GM10266 (cell line): ENCODE results near the gene SOAT2.

ENCODE experiments used
- DNase-seq: peaks from one replicate; pipeline ENCODE4 v3.0.0; 2012; ENCODE audit errors: extremely low spot score
- CTCF ChIP-seq: IDR thresholded peaks from 2 replicates; pipeline ENCODE4 v1.5.1; 2012; ENCODE audit warnings: mild to moderate bottlenecking, low read depth; ENCODE audit not compliant: control insufficient read depth, insufficient read depth; ENCODE audit errors: missing control alignments

Gene SOAT2

GRCh38 chr12:53124352-53124723 is 21.1 kb downstream of the SOAT2 start:
- no peak for TF ChIP-seq CTCF
- no peak for DNase-seq

- no peak for TF ChIP-seq CTCF
- no peak for DNase-seq
Measured at GRCh38 chr12:53127169-53127568, 23.9 kb downstream of the SOAT2 start.

DNA sequence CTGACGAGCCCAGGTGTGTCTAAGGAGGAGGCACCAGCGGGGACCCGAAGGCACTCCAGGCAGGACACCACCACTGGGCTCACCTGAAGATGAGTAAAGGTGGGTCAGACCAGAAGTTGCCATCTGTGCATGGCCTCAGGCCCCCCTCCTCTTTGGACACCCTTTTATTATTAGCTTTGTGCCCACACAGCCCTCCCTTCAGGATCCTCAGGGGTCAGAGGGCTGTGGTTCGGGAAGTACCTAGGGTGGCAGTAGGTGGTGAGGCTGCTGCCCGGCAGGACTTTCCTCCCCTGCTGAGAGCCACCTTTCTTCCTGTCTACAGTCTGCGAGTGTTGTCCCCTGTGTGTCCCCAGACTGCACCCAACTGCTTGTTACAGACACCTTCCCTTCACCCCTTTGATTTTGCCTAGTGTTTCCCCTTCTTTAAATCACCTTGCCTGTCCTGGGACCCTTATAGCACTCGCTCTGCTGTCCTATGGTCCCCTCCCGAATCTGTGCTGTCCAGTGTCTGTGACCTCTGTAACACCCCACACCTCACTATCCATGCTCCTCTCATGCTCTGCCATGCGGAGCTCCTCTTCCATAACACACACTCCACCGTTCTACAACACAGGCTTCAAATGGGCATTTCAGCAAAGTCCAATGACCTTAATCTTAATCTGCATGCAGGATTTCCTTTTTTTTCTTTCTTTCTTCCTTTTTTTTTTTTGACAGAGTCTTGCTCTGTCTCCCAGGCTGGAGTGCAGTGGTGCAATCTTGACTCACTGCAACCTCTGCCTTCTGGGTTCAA is 25.7 kb downstream of the SOAT2 start:
- TF ChIP-seq CTCF, result no peak
- DNase-seq, result no peak

GRCh38 chr12:53131844-53132243 is 28.6 kb downstream of the SOAT2 start:
- TF ChIP-seq CTCF, result no peak
- DNase-seq, result no peak

GRCh38 chr12:53133722-53134121 is 30.4 kb downstream of the SOAT2 start:
- DNase-seq, result no peak
- TF ChIP-seq CTCF, result no peak

DNA sequence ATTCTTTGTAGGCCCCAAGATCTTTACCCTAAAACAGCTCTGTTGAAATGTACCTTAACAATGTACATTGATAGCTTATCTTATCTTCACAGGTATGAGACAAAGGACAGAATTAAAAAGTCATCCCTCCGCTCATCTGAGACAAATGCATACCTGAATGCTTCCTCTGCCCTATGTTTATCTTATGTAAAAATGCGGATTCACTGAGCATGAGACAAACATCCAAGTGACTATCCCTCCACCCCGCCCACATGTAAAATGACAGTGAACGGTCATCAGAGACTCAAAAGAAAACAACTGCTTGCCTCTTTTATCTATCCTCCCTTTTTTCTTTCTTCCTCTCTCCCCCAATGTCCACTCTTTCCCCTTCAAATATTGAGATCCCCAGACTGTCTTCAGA is 40.1 kb downstream of the SOAT2 start:
- DNase-seq, result no peak
- no peak for TF ChIP-seq CTCF

DNA sequence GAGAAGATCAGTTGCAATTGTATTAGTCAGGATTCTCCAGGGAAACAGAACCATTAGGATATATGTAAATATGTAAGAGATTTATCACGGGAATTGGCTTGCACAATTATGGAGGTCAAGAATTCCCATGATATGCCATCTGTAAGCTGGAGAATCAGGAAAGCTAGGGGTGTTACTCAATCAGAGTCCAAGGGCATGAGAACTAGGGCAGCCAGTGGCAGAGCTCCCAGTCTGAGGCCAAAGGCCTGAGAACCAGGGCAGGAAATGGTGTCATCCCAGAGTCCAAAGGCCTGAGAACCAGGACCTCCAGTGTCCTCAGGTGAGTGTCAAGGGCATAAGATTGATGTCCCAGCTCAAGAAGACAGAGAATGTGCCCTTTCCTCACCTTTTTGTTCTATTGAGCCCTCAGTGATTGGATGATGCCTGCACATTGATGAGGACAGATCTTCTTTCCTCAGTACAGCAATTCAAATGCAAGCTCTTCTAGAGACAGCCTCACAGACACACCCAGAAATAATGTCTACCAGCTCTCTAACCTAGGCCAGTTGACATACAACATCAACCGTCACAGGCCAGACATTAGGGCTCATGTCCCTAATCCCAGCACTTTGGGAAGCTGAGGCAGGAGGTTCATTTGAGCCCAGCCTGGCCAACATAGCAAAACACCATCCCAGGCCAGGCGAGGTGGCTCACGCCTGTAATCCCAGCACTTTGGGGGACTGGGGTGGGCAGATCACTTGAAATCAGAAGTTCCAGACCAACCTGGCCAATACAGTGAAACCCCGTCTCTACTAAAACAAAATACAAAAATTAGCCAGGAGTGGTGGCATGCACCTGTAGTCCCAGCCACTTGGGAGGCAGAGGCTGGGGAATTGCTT is 42.3 kb downstream of the SOAT2 start:
- no peak for TF ChIP-seq CTCF
- no peak for DNase-seq
